HFFc6 (cell line): ENCODE results near the gene CFAP251. TPM values are rescaled to one million over a fixed set of nuclear protein-coding genes. Genes with fewer than 3 reads are reported as not detected.

Experiments
- DNase-seq: peaks from one replicate; pipeline ENCODE4 v3.0.0-alpha.2; 2018
- H3K27ac Mint-ChIP-seq: 2 replicates; pipeline ENCODE4 v1.8.0; 2020; ENCODE audit warnings: mild to moderate bottlenecking, mixed read lengths
- H3K27me3 Mint-ChIP-seq: 2 replicates; pipeline ENCODE4 v1.8.0; 2021; ENCODE audit warnings: mild to moderate bottlenecking, moderate library complexity, mixed read lengths; ENCODE audit not compliant: insufficient read depth
- H3K36me3 Mint-ChIP-seq: 2 replicates; pipeline ENCODE4 v1.8.0; 2021; ENCODE audit warnings: low read depth, mixed read lengths
- H3K4me1 Mint-ChIP-seq: 2 replicates; pipeline ENCODE4 v1.8.0; 2020; ENCODE audit warnings: low read depth, mixed read lengths
- H3K4me3 Mint-ChIP-seq: 2 replicates; pipeline ENCODE4 v1.8.0; 2020; ENCODE audit warnings: mild to moderate bottlenecking, moderate library complexity, mixed read lengths
- H3K9me3 Mint-ChIP-seq: 2 replicates; pipeline ENCODE4 v1.8.0; 2020; ENCODE audit warnings: mild to moderate bottlenecking, mixed read lengths
- CTCF ChIP-seq: fragments of 200-600 bp; sonication (generic); IDR thresholded peaks from 2 replicates; pipeline ENCODE4 v1.5.0; 2021; ENCODE audit warnings: antibody characterized with exemption, mild to moderate bottlenecking
- total RNA-seq, 6 experiments: library from RNA; stranded (reverse); fragmentation: NEBNext Ultra II Directional; extraction: Animal tissue kit (Norgen Biotek cat#: 25700); gene quantifications; 2 replicates in 1 of 6; 3 replicates in 5 of 6; pipeline ENCODE4 v1.2.3, GENCODE V29; 2021

Gene CFAP251
- total RNA-seq, 6 experiments from 2014 or later: 0.66 to 4.2 (median 3.3) TPM

- H3K9me3 Mint-ChIP-seq: peaks cover 10% of the 10 kb centered on the region; the same call in 1 of the 2 replicates
- H3K4me3 Mint-ChIP-seq: no peak overlapping the region
- H3K36me3 Mint-ChIP-seq: peaks cover 49% of the 10 kb centered on the region
- DNase-seq: no peak
- H3K27ac Mint-ChIP-seq: no peak overlapping the region
- no peaks in the 10 kb centered on the region for H3K4me1 Mint-ChIP-seq
- TF ChIP-seq CTCF: no peak
- no peaks in the 10 kb centered on the region for H3K27me3 Mint-ChIP-seq
These were observed 21.8 kb downstream of the CFAP251 start for GRCh38 chr12:121939992-121940766.

GRCh38 chr12:121942145-121942718, 23.8 kb downstream of the CFAP251 start:
- TF ChIP-seq CTCF: no peak
- Mint-ChIP-seq H3K27me3 (no peaks in the 10 kb centered on the region), H3K9me3 (peaks cover under 1% of the 10 kb centered on the region; the same call in 1 of the 2 replicates), H3K4me1 (no peaks in the 10 kb centered on the region), H3K27ac (no peak overlapping the region), H3K4me3 (no peak overlapping the region), H3K36me3 (peaks cover 47% of the 10 kb centered on the region)
- DNase-seq: no peak

- H3K27me3 Mint-ChIP-seq: no peaks in the 10 kb centered on the region
- H3K4me1 Mint-ChIP-seq: no peaks in the 10 kb centered on the region
- peaks cover 39% of the 10 kb centered on the region for H3K36me3 Mint-ChIP-seq
- no peaks in the 10 kb centered on the region for H3K9me3 Mint-ChIP-seq
- TF ChIP-seq CTCF: no peak
- H3K27ac Mint-ChIP-seq: no peak overlapping the region; the same call in 1 of the 2 replicates
- H3K4me3 Mint-ChIP-seq: no peak overlapping the region
- DNase-seq: no peak
These were observed 25.5 kb downstream of the CFAP251 start for GRCh38 chr12:121943926-121944325.

GRCh38 chr12:121946313-121947025, 28.1 kb downstream of the CFAP251 start:
- no peaks in the 10 kb centered on the region for H3K27me3 Mint-ChIP-seq
- TF ChIP-seq CTCF: no peak
- peaks cover 30% of the 10 kb centered on the region for H3K36me3 Mint-ChIP-seq
- peaks cover 10% of the 10 kb centered on the region for H3K4me1 Mint-ChIP-seq
- DNase-seq: no peak
- no peaks in the 10 kb centered on the region for H3K9me3 Mint-ChIP-seq
- H3K27ac Mint-ChIP-seq: no peak overlapping the region
- H3K4me3 Mint-ChIP-seq: no peak overlapping the region

- H3K27ac Mint-ChIP-seq: no peak overlapping the region; the same call in 1 of the 2 replicates
- DNase-seq: no peak
- peaks cover 10% of the 10 kb centered on the region for H3K4me1 Mint-ChIP-seq
- no peak for TF ChIP-seq CTCF
- no peaks in the 10 kb centered on the region for H3K27me3 Mint-ChIP-seq
- peaks cover 29% of the 10 kb centered on the region for H3K36me3 Mint-ChIP-seq
- no peak overlapping the region for H3K4me3 Mint-ChIP-seq
- no peaks in the 10 kb centered on the region for H3K9me3 Mint-ChIP-seq
These were observed 29.6 kb downstream of the CFAP251 start for GRCh38 chr12:121947981-121948380.
